K562 (cell line): ENCODE results near the gene CPED1. TPM values are rescaled to one million over a fixed set of nuclear protein-coding genes. Genes with fewer than 3 reads are reported as not detected.

Experiments
- ATAC-seq: fragments of 200-7000 bp; cut with Tn5 transposase; 3 replicates; pipeline ENCODE4 v1.9.1; 2020; ENCODE audit warnings: moderate library complexity
- BruUV-seq: library from RNA; stranded (reverse); fragments of 400-500 nt; replicated peaks from 2 replicates; lab custom pipeline; 2021; lab: Mats Ljungman, UMichigan
- CTCF ChIA-PET: fragments of 300-600 bp; formaldehyde crosslinking; extraction: SDS; loops from one replicate; lab custom pipeline; 2021; ENCODE audit warnings: low intra/inter-chr PET ratio; lab: Yijun Ruan, JAX
- POLR2A ChIA-PET: fragments of 300-600, 350-650 bp; sonication (Branson Sonifier 250); formaldehyde crosslinking; extraction: SDS; loops from one replicate; lab custom pipeline; 2021; ENCODE audit warnings: antibody characterized with exemption, inconsistent platforms; lab: Yijun Ruan, JAX
- DNase-seq, 4 experiments: peaks; one replicate each; pipeline versions ENCODE4 v3.0.0 to v3.0.0-alpha.2; 2011 to 2018; ENCODE audit warnings: low spot score in 3 of 4, mixed read lengths in 3 of 4; ENCODE audit errors: extremely low read depth in 1 of 4
- FAIRE-seq: peaks from 2 replicates; lab custom pipeline; 2011; peaks lifted over from hg19 to GRCh38; lab: Jason Lieb, UNC
- H2AFZ ChIP-seq: 2 replicates; pipeline ENCODE4 v1.6.0; 2011; ENCODE audit warnings: low read depth, low read length, control low read depth, inconsistent platforms
- H3K27ac ChIP-seq: fragments of 200-600 bp; 3 replicates; pipeline ENCODE4 v1.8.0; 2011; ENCODE audit warnings: low read depth, mild to moderate bottlenecking, control low read depth, inconsistent platforms, low read length, moderate library complexity, mixed read lengths; ENCODE audit errors: extremely low read depth
- H3K27me3 ChIP-seq, 2 experiments: fragments of 300-600 bp in 1 of 2; 2 replicates in 1 of 2; 3 replicates in 1 of 2; pipeline versions ENCODE4 v1.6.0 to v1.8.0; 2011; ENCODE audit warnings: inconsistent platforms in 2 of 2, low read length in 2 of 2, mild to moderate bottlenecking in 1 of 2, mixed read lengths in 1 of 2, moderate library complexity in 1 of 2; ENCODE audit not compliant: control insufficient read depth in 2 of 2, insufficient read depth in 2 of 2
- H3K36me3 ChIP-seq: fragments of 300-600 bp; 3 replicates; pipeline ENCODE4 v1.8.0; 2011; ENCODE audit warnings: mild to moderate bottlenecking, low read length, inconsistent platforms; ENCODE audit not compliant: control insufficient read depth, insufficient read depth
- H3K4me1 ChIP-seq, 2 experiments: fragments of 200-600 bp in 1 of 2; replicated peaks in 1 of 2; 2 replicates in 1 of 2; 3 replicates in 1 of 2; pipeline versions ENCODE4 v1.5.1 to v1.8.0; 2011; ENCODE audit warnings: inconsistent platforms in 2 of 2, low read length in 2 of 2, mild to moderate bottlenecking in 1 of 2, mixed read lengths in 1 of 2, moderate library complexity in 1 of 2; ENCODE audit not compliant: control insufficient read depth in 2 of 2, insufficient read depth in 2 of 2
- H3K4me2 ChIP-seq: 2 replicates; pipeline ENCODE4 v1.6.1; 2011; ENCODE audit warnings: low read length, control low read depth, inconsistent platforms, mixed read lengths; ENCODE audit not compliant: insufficient read depth
- H3K4me3 ChIP-seq: fragments of 200-600 bp; sonication (generic), shearing (Covaris generic); 2 replicates; pipeline ENCODE4 v1.5.1; 2016; ENCODE audit warnings: control low read depth, inconsistent platforms
- H3K79me2 ChIP-seq: fragments of 200-600 bp; 3 replicates; pipeline ENCODE4 v1.8.0; 2011; ENCODE audit warnings: low read length, inconsistent platforms; ENCODE audit not compliant: control insufficient read depth, insufficient read depth
- H3K9ac ChIP-seq, 2 experiments: 2 replicates each; pipeline versions ENCODE4 v1.6.0 to v1.6.1; 2011; ENCODE audit warnings: low read depth in 2 of 2, low read length in 2 of 2, control low read depth in 1 of 2, inconsistent platforms in 1 of 2, mild to moderate bottlenecking in 1 of 2, mixed read lengths in 1 of 2; ENCODE audit not compliant: insufficient read depth in 1 of 2
- H3K9me1 ChIP-seq: one replicate; pipeline ENCODE4 v1.6.0; 2011; ENCODE audit warnings: inconsistent platforms, mild to moderate bottlenecking, low read length, moderate library complexity; ENCODE audit not compliant: control insufficient read depth, insufficient read depth
- H3K9me3 ChIP-seq: replicated peaks from 2 replicates; pipeline ENCODE4 v1.5.1; 2011; ENCODE audit warnings: low read depth, low read length, inconsistent platforms; ENCODE audit not compliant: control insufficient read depth, insufficient read depth
- H4K20me1 ChIP-seq: replicated peaks from 2 replicates; pipeline ENCODE4 v1.6.1; 2011; ENCODE audit warnings: low read length, inconsistent platforms, mixed read lengths; ENCODE audit not compliant: control insufficient read depth, insufficient read depth
- ARID2 ChIP-seq: fragments of 450-650 bp; IDR thresholded peaks from 2 replicates; pipeline ENCODE4 v1.6.1; 2017; ENCODE audit warnings: antibody characterized with exemption, mild to moderate bottlenecking
- CXXC5 ChIP-seq: fragments of 250-450 bp; sonication (Bioruptor Pico); IDR thresholded peaks from 2 replicates; pipeline ENCODE4 v1.8.0; 2022; ENCODE audit warnings: inconsistent platforms, mild to moderate bottlenecking, moderate library complexity
- KLF1 ChIP-seq: fragments of 450-650 bp; IDR thresholded peaks from 2 replicates; pipeline ENCODE4 v1.6.1; 2016; ENCODE audit warnings: missing genetic modification characterization, missing compliant biosample characterization
- L3MBTL2 ChIP-seq: fragments of 450-650 bp; IDR thresholded peaks from 2 replicates; pipeline ENCODE4 v1.6.1; 2016; ENCODE audit warnings: mild to moderate bottlenecking, moderate library complexity
- LEF1 ChIP-seq: fragments of 450-650 bp; IDR thresholded peaks from 2 replicates; pipeline ENCODE4 v1.6.1; 2016; ENCODE audit warnings: mild to moderate bottlenecking
- PHTF2 ChIP-seq: fragments of 250-450 bp; sonication (Bioruptor Pico); IDR thresholded peaks from 2 replicates; pipeline ENCODE4 v1.5.0; 2021; ENCODE audit warnings: mild to moderate bottlenecking
- RFX1 ChIP-seq: fragments of 450-650 bp; IDR thresholded peaks from 2 replicates; pipeline ENCODE4 v1.6.1; 2016; ENCODE audit warnings: mild to moderate bottlenecking, moderate library complexity
- ZBED1 ChIP-seq: IDR thresholded peaks from 2 replicates; pipeline ENCODE4 v1.6.1; 2014
- ZBTB2 ChIP-seq: fragments of 450-650 bp; IDR thresholded peaks from 2 replicates; pipeline ENCODE4 v1.6.1; 2016; ENCODE audit warnings: antibody characterized with exemption
- ZBTB8A ChIP-seq: fragments of 450-650 bp; IDR thresholded peaks from 2 replicates; pipeline ENCODE4 v1.6.1; 2018; ENCODE audit warnings: mild to moderate bottlenecking, moderate library complexity; ENCODE audit not compliant: partially characterized antibody
- ZNF121 ChIP-seq: sonication (generic); formaldehyde crosslinking; conservative IDR thresholded peaks from 2 replicates; pipeline ENCODE4 v1.8.0; 2022; ENCODE audit warnings: missing genetic modification reagents
- ZNF133 ChIP-seq: fragments of 250-450 bp; sonication (Bioruptor Pico); IDR thresholded peaks from 2 replicates; pipeline ENCODE4 v1.4.0; 2020; ENCODE audit warnings: mild to moderate bottlenecking
- ZNF197 ChIP-seq: fragments of 200-800 bp; sonication (Bioruptor generic); IDR thresholded peaks from 2 replicates; pipeline ENCODE4 v1.6.1; 2016; ENCODE audit warnings: low read depth, missing genetic modification characterization, missing compliant biosample characterization
- ZNF239 ChIP-seq: fragments of 250-450 bp; sonication (Bioruptor Pico); IDR thresholded peaks from 2 replicates; pipeline ENCODE4 v1.4.0; 2020; ENCODE audit warnings: mild to moderate bottlenecking
- WGBS: fragments of 100-300 bp; shearing (Covaris generic); methylation state at CpG from one replicate; pipeline ENCODE4 v1.1.6; 2016; ENCODE audit warnings: low coverage, mixed read lengths; ENCODE audit not compliant: insufficient coverage; ENCODE audit errors: missing lambda C conversion rate; 5-methylcytosine and 5-hydroxymethylcytosine counted together
- in situ Hi-C: fragments of 300-500 bp; cut with MboI; formaldehyde crosslinking; loops from 4 replicates; pipeline ENCODE4 v1.15.0; 2018; ENCODE audit warnings: inconsistent platforms, mixed read lengths
- intact Hi-C: fragments of 100-400 bp; cut with micrococcal nuclease; formaldehyde crosslinking; loops from 2 replicates; pipeline ENCODE4 v1.14.2; 2022
- polyA plus RNA-seq, 8 experiments: library from polyadenylated mRNA; depleted of rRNA in 4 of 8; stranded (reverse) in 5 of 8; unstranded in 3 of 8; fragments of >200 nt; fragmentation: Nextera tagmentation in 2 of 8; fragmentation: Illumina TruSeq in 1 of 8; extraction: Ambion mirVana in 2 of 8; extraction: Trizol in 1 of 8; gene quantifications; 2 replicates each; pipeline versions ENCODE4 v1.2.1 to v1.2.3, GENCODE V29; 2011 to 2014; ENCODE audit warnings: inconsistent platforms in 1 of 8, missing spikeins in 1 of 8
- total RNA-seq, 7 experiments: library from RNA; depleted of rRNA in 6 of 7; stranded (reverse); fragments of >200 nt in 6 of 7; fragmentation: Illumina TruSeq in 2 of 7; extraction: Trizol in 2 of 7; gene quantifications; 2 replicates each; pipeline versions ENCODE4 v1.2.1 to v1.2.3, GENCODE V29; 2011 to 2021; ENCODE audit warnings: low replicate concordance in 1 of 7

Gene CPED1
- total and polyA plus RNA-seq, 9 of the 15 experiments (the other 6 are each of a cell fraction or from before 2014, with no cell fraction given): 195 to 393 (median 290) TPM

- TF ChIP-seq ZNF239 (CRISPR knock-in tag) (peak; percentile 45; the same call in 1 of the 2 replicates), CXXC5 (CRISPR knock-in tag) (peak; percentile 50; the same call in 1 of the 2 replicates)
Measured at GRCh38 chr7:121039994-121040393, 51.5 kb downstream of the CPED1 start (continued).

- ChIA-PET CTCF (interaction anchor here (0.5 kb wide), 1 partner anchor 9 kb away, joined by 3 read pairs; no protein-coding TSS in a partner anchor), POLR2A (interaction anchor here (0.6 to 2.0 kb wide), 10 partner anchors 11 to 34 kb away, joined by 3 to 11 read pairs (median 4); no protein-coding TSS in a partner anchor)
- Histone ChIP-seq H3K9me1 (no peaks in the 10 kb centered on the region), H3K79me2 (peaks cover 100% of the 10 kb centered on the region), H3K9ac (peak overlapping the region in 1 of 2 experiments; percentile 71; a peak in 2 of 4 replicates), H3K27me3 (no peaks in the 10 kb centered on the region), H3K4me1 (peaks cover 10 to 65% of the 10 kb centered on the region in 2 experiments), H3K36me3 (peaks cover 30% of the 10 kb centered on the region), H3K27ac (peak overlapping the region; percentile 88), H4K20me1 (no peaks in the 10 kb centered on the region), H3K4me3 (no peak overlapping the region), H3K9me3 (no peaks in the 10 kb centered on the region), H3K4me2 (peak overlapping the region; percentile 72), H2AFZ (peak overlapping the region; percentile 5; the same call in 1 of the 2 replicates)
- peak in 2 of 4 experiments; percentile 73 to 92 for DNase-seq
- in situ Hi-C loops (no loop called here), intact Hi-C loops (loop anchor here (1.0 kb wide), 1 partner anchor 35 kb away; no protein-coding TSS in a partner anchor)
- no TSS peak for BruUV-seq
- 0 out of 3 replicates have a peak, but pooled peaks have one; percentile 1 for ATAC-seq
- peak; percentile 32 for FAIRE-seq
- 2% methylated on average over 6 of the region's 6 CpGs for WGBS
- no peak for TF ChIP-seq ZNF121 (CRISPR knock-in tag)
- TF ChIP-seq ZBTB8A: no peak
- peak; percentile 61 for TF ChIP-seq L3MBTL2
- peak; percentile 74; the same call in 1 of the 2 replicates for TF ChIP-seq ZBTB2
- TF ChIP-seq PHTF2 (CRISPR knock-in tag): no peak
- no peak for TF ChIP-seq KLF1
- TF ChIP-seq LEF1: no peak; the same call in 1 of the 2 replicates
- no peak for TF ChIP-seq ARID2
- TF ChIP-seq RFX1: no peak
- no peak for TF ChIP-seq ZNF197 (CRISPR knock-in tag)
- TF ChIP-seq ZNF133 (CRISPR knock-in tag): no peak
- no peak for TF ChIP-seq ZBED1
Measured at GRCh38 chr7:121041516-121042148, 53.1 kb downstream of the CPED1 start.
